ENCODE data around the gene APOOL.

The APOOL gene

GRCh38 chrX:85113746-85114145, 110.1 kb downstream of the APOOL start (continued):
- TF ChIP-seq YY2 (tag by site-specific recombination; IDR thresholded peaks at IDR 0.05) (no peak), SCRT2 (tag by site-specific recombination; IDR thresholded peaks at IDR 0.05) (no peak), ZNF777 (tag by site-specific recombination; IDR thresholded peaks at IDR 0.05; ENCODE audit: borderline replicate concordance) (no peak)

- Histone ChIP-seq H3K36me3 (ENCODE audit: control insufficient read depth in 2 of 2, insufficient read depth in 1 of 2, low read length in 2 of 2) (no peaks in the 10 kb centered on the region), H3K4me3 (ENCODE audit: low read depth, low read length) (no peak overlapping the region), H3K4me1 (ENCODE audit: control insufficient read depth, insufficient read depth, low read length) (no peaks in the 10 kb centered on the region), H3K9me3 (ENCODE audit: control insufficient read depth, insufficient read depth, low read depth, low read length) (no peaks in the 10 kb centered on the region), H3K27ac (ENCODE audit: extremely low read depth, low read depth, low read length) (no peak overlapping the region)
- POLR2A ChIA-PET: no interaction called here
- CTCF ChIA-PET: interaction anchor here (0.6 to 1.6 kb wide), 4 partner anchors 10 to 185 kb away, joined by 4 to 6 read pairs (median 5); no protein-coding TSS in a partner anchor
- TF ChIP-seq ZNF449 (tag by site-specific recombination; IDR thresholded peaks at IDR 0.05) (no peak), ZNF548 (tag by site-specific recombination; IDR thresholded peaks at IDR 0.05) (no peak)
Measured at GRCh38 chrX:85114171-85114570, 110.5 kb downstream of the APOOL start.

GRCh38 chrX:85114776-85115175, 111.1 kb downstream of the APOOL start:
- Histone ChIP-seq H3K9me3 (ENCODE audit: control insufficient read depth, insufficient read depth, low read depth, low read length) (no peaks in the 10 kb centered on the region), H3K4me3 (ENCODE audit: low read depth, low read length) (no peak overlapping the region), H3K4me1 (ENCODE audit: control insufficient read depth, insufficient read depth, low read length) (no peaks in the 10 kb centered on the region), H3K27ac (ENCODE audit: extremely low read depth, low read depth, low read length) (no peak overlapping the region), H3K36me3 (ENCODE audit: control insufficient read depth in 2 of 2, insufficient read depth in 1 of 2, low read length in 2 of 2) (no peaks in the 10 kb centered on the region)
- ChIA-PET POLR2A (no interaction called here), CTCF (interaction anchor here (0.6 to 0.8 kb wide), 2 partner anchors 14 to 184 kb away, joined by 4 to 6 read pairs; no protein-coding TSS in a partner anchor)
- no peak for TF ChIP-seq ZNF704 (tag by site-specific recombination; IDR thresholded peaks at IDR 0.05)
- TF ChIP-seq ZNF561 (tag by site-specific recombination; IDR thresholded peaks at IDR 0.05; ENCODE audit: borderline replicate concordance): no peak
- TF ChIP-seq ZNF623 (tag by site-specific recombination; IDR thresholded peaks at IDR 0.05): no peak
- TF ChIP-seq ZNF707 (tag by site-specific recombination; IDR thresholded peaks at IDR 0.05): no peak
- TF ChIP-seq PRDM6 (tag by site-specific recombination; IDR thresholded peaks at IDR 0.05): no peak
- TF ChIP-seq ZNF664 (tag by site-specific recombination; IDR thresholded peaks at IDR 0.05): no peak
- TF ChIP-seq ZNF76 (tag by site-specific recombination; IDR thresholded peaks at IDR 0.05; ENCODE audit: borderline replicate concordance, low read depth): no peak
- TF ChIP-seq ZNF2 (tag by site-specific recombination; IDR thresholded peaks at IDR 0.05): no peak
- no peak for TF ChIP-seq ZNF16 (tag by site-specific recombination; IDR thresholded peaks at IDR 0.05; ENCODE audit: low read depth)
- no peak for TF ChIP-seq ZBTB10 (tag by site-specific recombination; IDR thresholded peaks at IDR 0.05)
- TF ChIP-seq ZNF449 (tag by site-specific recombination; IDR thresholded peaks at IDR 0.05): no peak
- no peak for TF ChIP-seq WT1 (tag by site-specific recombination; IDR thresholded peaks at IDR 0.05)
- no peak for TF ChIP-seq PBX3 (CRISPR knock-in tag; IDR thresholded peaks at IDR 0.05)
- no peak for TF ChIP-seq ZNF350 (tag by site-specific recombination; IDR thresholded peaks at IDR 0.05)
- TF ChIP-seq ZNF692 (tag by site-specific recombination; IDR thresholded peaks at IDR 0.05): no peak
- no peak for TF ChIP-seq KLF7 (tag by site-specific recombination; IDR thresholded peaks at IDR 0.05; ENCODE audit: borderline replicate concordance)
- TF ChIP-seq ZNF169 (tag by site-specific recombination; IDR thresholded peaks at IDR 0.05): no peak
- TF ChIP-seq FEZF1 (tag by site-specific recombination; IDR thresholded peaks at IDR 0.05): no peak

Measured in HEK293 (cell line).